HCT116 (cell line): ENCODE data around the gene PPP1R1B. TPM values are rescaled to one million over a fixed set of nuclear protein-coding genes. Genes with fewer than 3 reads are reported as not detected.

ENCODE experiments used
- ATAC-seq: fragments of 200-7000 bp; cut with Tn5 transposase; 2 replicates; pipeline ENCODE4 v1.9.1; 2020; ENCODE audit warnings: mild to moderate bottlenecking, moderate library complexity
- BruUV-seq: library from RNA; stranded (reverse); fragments of 400-500 nt; replicated peaks from 2 replicates; lab custom pipeline; 2021; lab: Mats Ljungman, UMichigan
- CTCF ChIA-PET: fragments of 300-600 bp; sonication (Branson Sonifier 250); formaldehyde crosslinking; loops from one replicate; lab custom pipeline; 2021; ENCODE audit warnings: antibody characterized with exemption; lab: Charles Lee
- POLR2A ChIA-PET: fragments of 300-600, 350-600 bp; sonication (Branson Sonifier 250); formaldehyde crosslinking; loops from one replicate; lab custom pipeline; 2021; ENCODE audit warnings: antibody characterized with exemption; lab: Charles Lee
- RAD21 ChIA-PET, 2 experiments: fragments of 300-600 bp; sonication (Branson Sonifier 250); formaldehyde crosslinking; loops; one replicate each; lab custom pipeline; 2023; ENCODE audit warnings: low total read pairs in 2 of 2; ENCODE audit not compliant: uncharacterized antibody in 2 of 2, unreplicated experiment in 2 of 2, low non-redundant PET in 1 of 2; lab: Charles Lee
- DNase-seq: peaks from one replicate; pipeline ENCODE4 v3.0.0-alpha.2; 2010; ENCODE audit warnings: low read depth, low spot score
- H2AFZ ChIP-seq: fragments of 200-600 bp; shearing (Covaris generic), sonication (generic); 2 replicates; pipeline ENCODE4 v1.6.1; 2017; ENCODE audit warnings: low read depth, mixed run types, mixed read lengths, antibody characterized with exemption, low read length; ENCODE audit not compliant: poor library complexity, severe bottlenecking
- H3K27ac ChIP-seq: 2 replicates; pipeline ENCODE4 v1.5.1; 2012; ENCODE audit warnings: low read depth, low read length
- H3K27me3 ChIP-seq: fragments of 200-600 bp; sonication (generic); 2 replicates; pipeline ENCODE4 v1.6.1; 2016; ENCODE audit warnings: mixed run types, low read length, mixed read lengths; ENCODE audit not compliant: insufficient read depth
- H3K36me3 ChIP-seq, 2 experiments: fragments of 200-500 bp in 1 of 2; fragments of 200-600 bp in 1 of 2; sonication (Bioruptor generic) in 1 of 2; sonication (generic) in 1 of 2; 2 replicates each; pipeline versions ENCODE4 v1.5.1 to v1.6.1; 2014 to 2016; ENCODE audit warnings: low read length in 2 of 2, inconsistent platforms in 1 of 2, mixed read lengths in 1 of 2, mixed run types in 1 of 2; ENCODE audit not compliant: insufficient read depth in 2 of 2, control insufficient read depth in 1 of 2
- H3K4me1 ChIP-seq, 2 experiments: fragments of 200-600 bp in 1 of 2; sonication (generic) in 1 of 2; 2 replicates each; pipeline versions ENCODE4 v1.5.1 to v1.6.1; 2012 to 2017; ENCODE audit warnings: low read length in 2 of 2, inconsistent platforms in 1 of 2, mild to moderate bottlenecking in 1 of 2, mixed read lengths in 1 of 2, mixed run types in 1 of 2, moderate library complexity in 1 of 2; ENCODE audit not compliant: insufficient read depth in 2 of 2, control insufficient read depth in 1 of 2
- H3K4me2 ChIP-seq: fragments of 200-600 bp; sonication (generic); 2 replicates; pipeline ENCODE4 v1.6.1; 2017; ENCODE audit warnings: mixed run types, low read length, mixed read lengths
- H3K4me3 ChIP-seq, 2 experiments: fragments of 200-600 bp in 1 of 2; sonication (generic) in 1 of 2; replicated peaks in 1 of 2; 2 replicates each; pipeline ENCODE4 v1.5.1; 2011 to 2016; ENCODE audit warnings: low read length in 2 of 2, control low read depth in 1 of 2, low read depth in 1 of 2, mild to moderate bottlenecking in 1 of 2, mixed read lengths in 1 of 2, mixed run types in 1 of 2
- H3K79me2 ChIP-seq: fragments of 200-600 bp; sonication (generic); 2 replicates; pipeline ENCODE4 v1.6.1; 2017; ENCODE audit warnings: mild to moderate bottlenecking, mixed run types, low read length, moderate library complexity, mixed read lengths; ENCODE audit not compliant: insufficient read depth
- H3K9ac ChIP-seq: fragments of 200-600 bp; sonication (generic); 2 replicates; pipeline ENCODE4 v1.6.1; 2016; ENCODE audit warnings: low read length, mixed read lengths
- H3K9me2 ChIP-seq: fragments of 200-600 bp; sonication (generic), shearing (Covaris generic); 2 replicates; pipeline ENCODE4 v1.6.1; 2017; ENCODE audit warnings: mixed run types, mild to moderate bottlenecking, moderate library complexity; ENCODE audit not compliant: insufficient read depth
- H3K9me3 ChIP-seq, 2 experiments: fragments of 200-500 bp in 1 of 2; fragments of 200-600 bp in 1 of 2; sonication (Bioruptor generic) in 1 of 2; sonication (generic) in 1 of 2; 2 replicates each; pipeline ENCODE4 v1.6.1; 2014 to 2017; ENCODE audit warnings: low read length in 2 of 2, mixed read lengths in 2 of 2, inconsistent platforms in 1 of 2, low read depth in 1 of 2, mild to moderate bottlenecking in 1 of 2, mixed run types in 1 of 2, moderate library complexity in 1 of 2; ENCODE audit not compliant: control insufficient read depth in 1 of 2, insufficient read depth in 1 of 2
- H4K20me1 ChIP-seq: fragments of 200-600 bp; sonication (generic), shearing (Covaris generic); 2 replicates; pipeline ENCODE4 v1.6.1; 2017; ENCODE audit warnings: mixed run types, mild to moderate bottlenecking, moderate library complexity; ENCODE audit not compliant: insufficient read depth
- CBX3 ChIP-seq: IDR thresholded peaks from 2 replicates; pipeline ENCODE4 v1.6.1; 2012; ENCODE audit warnings: low read depth
- EGR1 ChIP-seq: IDR thresholded peaks from 2 replicates; pipeline ENCODE4 v1.6.1; 2012; ENCODE audit warnings: low read depth
- ELF1 ChIP-seq: IDR thresholded peaks from 2 replicates; pipeline ENCODE4 v1.6.1; 2012; ENCODE audit warnings: low read depth, borderline replicate concordance
- EZH2 ChIP-seq: fragments of 200-600 bp; sonication (generic); IDR thresholded peaks from 2 replicates; pipeline ENCODE4 v1.6.1; 2017; ENCODE audit warnings: antibody characterized with exemption, mixed run types
- EZH2phosphoT487 ChIP-seq: fragments of 200-600 bp; IDR thresholded peaks from 2 replicates; pipeline ENCODE4 v1.6.1; 2018; ENCODE audit warnings: antibody characterized with exemption, borderline replicate concordance
- FOSL1 ChIP-seq: IDR thresholded peaks from 2 replicates; pipeline ENCODE4 v1.6.1; 2012; ENCODE audit warnings: low read depth
- JUND ChIP-seq: IDR thresholded peaks from 2 replicates; pipeline ENCODE4 v1.6.1; 2012
- POLR2A ChIP-seq: IDR thresholded peaks from 2 replicates; pipeline ENCODE4 v1.7.0; 2011; ENCODE audit warnings: borderline replicate concordance; ENCODE audit not compliant: insufficient read depth, insufficient read length; ENCODE audit errors: extremely low read depth
- POLR2AphosphoS5 ChIP-seq: IDR thresholded peaks from 2 replicates; pipeline ENCODE4 v1.6.1; 2011; ENCODE audit warnings: mild to moderate bottlenecking, low read depth, low read length, moderate library complexity
- RAD21 ChIP-seq: IDR thresholded peaks from 2 replicates; pipeline ENCODE4 v1.6.1; 2012; ENCODE audit warnings: low read depth, mild to moderate bottlenecking
- SP1 ChIP-seq: IDR thresholded peaks from 2 replicates; pipeline ENCODE4 v1.6.1; 2012; ENCODE audit warnings: low read depth
- SRF ChIP-seq: IDR thresholded peaks from 2 replicates; pipeline ENCODE4 v1.6.1; 2012; ENCODE audit warnings: low read depth
- TCF7L2 ChIP-seq: IDR thresholded peaks from 2 replicates; pipeline ENCODE4 v1.7.0; 2011; ENCODE audit warnings: borderline replicate concordance, inconsistent platforms; ENCODE audit not compliant: insufficient read depth, insufficient read length; ENCODE audit errors: extremely low read depth
- YY1 ChIP-seq: IDR thresholded peaks from 2 replicates; pipeline ENCODE4 v1.6.1; 2011; ENCODE audit warnings: low read length, low read depth, moderate library complexity, mild to moderate bottlenecking; ENCODE audit not compliant: insufficient replicate concordance; ENCODE audit errors: extremely low read depth
- ZFX ChIP-seq: fragments of 450-650 bp; IDR thresholded peaks from 2 replicates; pipeline ENCODE4 v1.6.1; 2017
- ZNF274 ChIP-seq: fragments of 200-500 bp; sonication (Bioruptor generic); IDR thresholded peaks from 2 replicates; pipeline ENCODE4 v1.6.1; 2014; ENCODE audit warnings: mild to moderate bottlenecking, low read depth, low read length, inconsistent platforms
- intact Hi-C: fragments of 100-400 bp; cut with micrococcal nuclease; formaldehyde crosslinking; loops from 2 replicates; pipeline ENCODE4 v1.10.0; 2022
- total RNA-seq: library from RNA; stranded (reverse); gene quantifications from one replicate; pipeline ENCODE4 v1.2.1, GENCODE V29; 2021; ENCODE audit not compliant: unreplicated experiment
- TF ChIP-seq, protein P1 (sequence below), 3 experiments: fragments of 200-600 bp in 1 of 3; sonication (generic) in 1 of 3; IDR thresholded peaks in 2 of 3; conservative IDR thresholded peaks in 1 of 3; 2 replicates each; pipeline ENCODE4 v1.5.1; 2012 to 2017; ENCODE audit warnings: low read depth in 2 of 3, low read length in 2 of 3, antibody characterized with exemption in 1 of 3, borderline replicate concordance in 1 of 3, control low read depth in 1 of 3, mild to moderate bottlenecking in 1 of 3, mixed read lengths in 1 of 3, mixed run types in 1 of 3, moderate library complexity in 1 of 3; ENCODE audit not compliant: insufficient read depth in 1 of 3
- TF ChIP-seq, protein P2 (sequence below): IDR thresholded peaks from 2 replicates; pipeline ENCODE4 v1.6.1; 2012
- TF ChIP-seq, protein P3 (sequence below): IDR thresholded peaks from 2 replicates; pipeline ENCODE4 v1.6.1; 2012; ENCODE audit warnings: low read depth

The PPP1R1B gene
- total RNA-seq, 1 experiment from 2014 or later: 0.49 TPM

DNA sequence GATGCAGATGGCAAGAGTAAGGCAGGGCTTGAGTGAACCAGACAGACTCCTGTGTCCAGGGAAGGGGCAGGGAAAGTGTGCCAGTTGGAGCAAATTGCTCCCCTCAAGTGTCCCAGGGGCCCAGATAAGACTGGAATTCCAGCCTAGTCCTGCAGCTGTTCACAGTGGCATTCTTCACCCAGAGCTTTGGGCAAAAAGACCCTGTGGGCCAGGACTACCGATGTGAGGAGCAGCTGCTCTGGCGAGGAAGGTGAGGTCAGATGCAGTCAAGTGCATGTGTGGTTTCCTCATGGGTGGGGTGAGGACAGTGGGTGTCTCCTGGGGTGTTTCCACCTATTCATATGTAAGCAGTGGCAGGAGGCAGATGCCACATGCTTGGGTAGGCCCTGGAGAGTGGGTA, 33.4 kb upstream of the PPP1R1B start:
- intact Hi-C loops: no loop called here
- TF ChIP-seq YY1 (no peak), RAD21 (no peak), ZNF274 (no peak), CBX3 (no peak), FOSL1 (no peak), EGR1 (no peak), TCF7L2 (no peak), SRF (no peak), EZH2phosphoT487 (no peak), ZFX (no peak), POLR2A (no peak), SP1 (no peak), POLR2AphosphoS5 (no peak), EZH2 (no peak), JUND (no peak), ELF1 (no peak)
- TF ChIP-seq, protein P1, sequence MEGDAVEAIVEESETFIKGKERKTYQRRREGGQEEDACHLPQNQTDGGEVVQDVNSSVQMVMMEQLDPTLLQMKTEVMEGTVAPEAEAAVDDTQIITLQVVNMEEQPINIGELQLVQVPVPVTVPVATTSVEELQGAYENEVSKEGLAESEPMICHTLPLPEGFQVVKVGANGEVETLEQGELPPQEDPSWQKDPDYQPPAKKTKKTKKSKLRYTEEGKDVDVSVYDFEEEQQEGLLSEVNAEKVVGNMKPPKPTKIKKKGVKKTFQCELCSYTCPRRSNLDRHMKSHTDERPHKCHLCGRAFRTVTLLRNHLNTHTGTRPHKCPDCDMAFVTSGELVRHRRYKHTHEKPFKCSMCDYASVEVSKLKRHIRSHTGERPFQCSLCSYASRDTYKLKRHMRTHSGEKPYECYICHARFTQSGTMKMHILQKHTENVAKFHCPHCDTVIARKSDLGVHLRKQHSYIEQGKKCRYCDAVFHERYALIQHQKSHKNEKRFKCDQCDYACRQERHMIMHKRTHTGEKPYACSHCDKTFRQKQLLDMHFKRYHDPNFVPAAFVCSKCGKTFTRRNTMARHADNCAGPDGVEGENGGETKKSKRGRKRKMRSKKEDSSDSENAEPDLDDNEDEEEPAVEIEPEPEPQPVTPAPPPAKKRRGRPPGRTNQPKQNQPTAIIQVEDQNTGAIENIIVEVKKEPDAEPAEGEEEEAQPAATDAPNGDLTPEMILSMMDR (IDR thresholded peaks at IDR 0.05 in 2 of 3, conservative IDR thresholded peaks at IDR 0.05 in 1 of 3; ENCODE audit: borderline replicate concordance in 1 of 3, insufficient read depth in 1 of 3, low read depth in 2 of 3, low read length in 2 of 3): no peak
- TF ChIP-seq, protein P2, sequence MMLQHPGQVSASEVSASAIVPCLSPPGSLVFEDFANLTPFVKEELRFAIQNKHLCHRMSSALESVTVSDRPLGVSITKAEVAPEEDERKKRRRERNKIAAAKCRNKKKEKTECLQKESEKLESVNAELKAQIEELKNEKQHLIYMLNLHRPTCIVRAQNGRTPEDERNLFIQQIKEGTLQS: no peak
- TF ChIP-seq, protein P3, sequence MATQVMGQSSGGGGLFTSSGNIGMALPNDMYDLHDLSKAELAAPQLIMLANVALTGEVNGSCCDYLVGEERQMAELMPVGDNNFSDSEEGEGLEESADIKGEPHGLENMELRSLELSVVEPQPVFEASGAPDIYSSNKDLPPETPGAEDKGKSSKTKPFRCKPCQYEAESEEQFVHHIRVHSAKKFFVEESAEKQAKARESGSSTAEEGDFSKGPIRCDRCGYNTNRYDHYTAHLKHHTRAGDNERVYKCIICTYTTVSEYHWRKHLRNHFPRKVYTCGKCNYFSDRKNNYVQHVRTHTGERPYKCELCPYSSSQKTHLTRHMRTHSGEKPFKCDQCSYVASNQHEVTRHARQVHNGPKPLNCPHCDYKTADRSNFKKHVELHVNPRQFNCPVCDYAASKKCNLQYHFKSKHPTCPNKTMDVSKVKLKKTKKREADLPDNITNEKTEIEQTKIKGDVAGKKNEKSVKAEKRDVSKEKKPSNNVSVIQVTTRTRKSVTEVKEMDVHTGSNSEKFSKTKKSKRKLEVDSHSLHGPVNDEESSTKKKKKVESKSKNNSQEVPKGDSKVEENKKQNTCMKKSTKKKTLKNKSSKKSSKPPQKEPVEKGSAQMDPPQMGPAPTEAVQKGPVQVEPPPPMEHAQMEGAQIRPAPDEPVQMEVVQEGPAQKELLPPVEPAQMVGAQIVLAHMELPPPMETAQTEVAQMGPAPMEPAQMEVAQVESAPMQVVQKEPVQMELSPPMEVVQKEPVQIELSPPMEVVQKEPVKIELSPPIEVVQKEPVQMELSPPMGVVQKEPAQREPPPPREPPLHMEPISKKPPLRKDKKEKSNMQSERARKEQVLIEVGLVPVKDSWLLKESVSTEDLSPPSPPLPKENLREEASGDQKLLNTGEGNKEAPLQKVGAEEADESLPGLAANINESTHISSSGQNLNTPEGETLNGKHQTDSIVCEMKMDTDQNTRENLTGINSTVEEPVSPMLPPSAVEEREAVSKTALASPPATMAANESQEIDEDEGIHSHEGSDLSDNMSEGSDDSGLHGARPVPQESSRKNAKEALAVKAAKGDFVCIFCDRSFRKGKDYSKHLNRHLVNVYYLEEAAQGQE: no peak
- TF ChIP-seq, all 23 proteins: peak for 0
- H3K27me3 ChIP-seq: peaks cover 23% of the 10 kb centered on the region
- H3K9ac ChIP-seq: no peak overlapping the region
- no peak overlapping the region for H2AFZ ChIP-seq
- no peaks in the 10 kb centered on the region for H3K4me1 ChIP-seq
- H3K4me3 ChIP-seq: no peak overlapping the region
- H3K4me2 ChIP-seq: no peak overlapping the region
- ChIA-PET RAD21 (no interaction called here), CTCF (no interaction called here), POLR2A (no interaction called here)
- BruUV-seq: no TSS peak
- no peaks in the 10 kb centered on the region for H3K9me3 ChIP-seq
- no peaks in the 10 kb centered on the region for H4K20me1 ChIP-seq
- no peaks in the 10 kb centered on the region for H3K9me2 ChIP-seq
- H3K27ac ChIP-seq: no peak overlapping the region
- ATAC-seq (no peak), DNase-seq (no peak)
- H3K79me2 ChIP-seq: no peaks in the 10 kb centered on the region
- no peaks in the 10 kb centered on the region for H3K36me3 ChIP-seq
